ENCODE data around the gene KCNQ5. TPM values are rescaled to one million over a fixed set of nuclear protein-coding genes. Genes with fewer than 3 reads are reported as not detected.

Gene KCNQ5
- total and polyA plus RNA-seq, 2 of the 8 experiments (the other 6 are each of a cell fraction or from before 2014, with no cell fraction given) = 0.83 to 1.2 TPM

- CTCF ChIA-PET (ENCODE audit: partially characterized antibody) = interaction anchor here (1.1 to 1.8 kb wide), 3 partner anchors 12 to 324 kb away, joined by 3 to 4 read pairs (median 3); no protein-coding TSS in a partner anchor
- Histone ChIP-seq H3K14ac (ENCODE audit: insufficient read length) (no peak overlapping the region), H3K27me3 (replicated peaks in 1 of 4; ENCODE audit: control insufficient read depth in 3 of 4, extremely low read depth in 1 of 4, insufficient read depth in 3 of 4, low read length in 3 of 4) (no peaks in the 10 kb centered on the region), H2BK20ac (ENCODE audit: low read length) (no peak overlapping the region), H3K9me3 (ENCODE audit: insufficient read depth in 2 of 2, low read depth in 1 of 2, low read length in 1 of 2) (no peaks in the 10 kb centered on the region), H3K4me1 (replicated peaks in 1 of 4; ENCODE audit: control insufficient read depth in 3 of 4, insufficient read depth in 4 of 4, low read length in 3 of 4) (peaks cover 5 to 8% (median 5%) of the 10 kb centered on the region in 4 experiments), H3K27ac (ENCODE audit: low read depth, low read length) (no peak overlapping the region), H3K4me3 (ENCODE audit: extremely low read depth in 1 of 4, insufficient read depth in 2 of 4, low read depth in 3 of 4, low read length in 4 of 4) (no peak overlapping the region), H4K8ac (ENCODE audit: extremely low read depth, insufficient read depth, low read length) (no peak overlapping the region), H3K4ac (replicated peaks; ENCODE audit: insufficient read length, low read depth, low read length) (no peak overlapping the region), H2BK15ac (ENCODE audit: low read length) (no peak overlapping the region), H4K5ac (ENCODE audit: insufficient read length, low read depth, low read length) (no peak overlapping the region), H4K91ac (replicated peaks; ENCODE audit: insufficient read length, low read length) (no peak overlapping the region), H2AFZ (ENCODE audit: low read length) (no peak overlapping the region), H3K79me2 (ENCODE audit: control insufficient read depth in 1 of 2, insufficient read depth in 2 of 2, low read length in 2 of 2) (no peaks in the 10 kb centered on the region), H2AK5ac (ENCODE audit: low read depth, low read length) (no peak overlapping the region), H2BK12ac (ENCODE audit: low read depth, low read length) (no peak overlapping the region), H3K23me2 (ENCODE audit: low read depth, low read length) (no peaks in the 10 kb centered on the region), H3K4me2 (ENCODE audit: insufficient read depth in 1 of 2, low read depth in 2 of 2, low read length in 2 of 2) (no peak overlapping the region), H4K20me1 (replicated peaks in 1 of 2; ENCODE audit: control insufficient read depth in 1 of 2, insufficient read depth in 2 of 2, low read length in 2 of 2) (no peaks in the 10 kb centered on the region), H3K79me1 (ENCODE audit: low read depth, low read length) (no peaks in the 10 kb centered on the region), H3K18ac (ENCODE audit: extremely low read depth, low read length) (no peak overlapping the region), H3K36me3 (ENCODE audit: control insufficient read depth in 2 of 4, insufficient read depth in 4 of 4, low read length in 3 of 4) (no peaks in the 10 kb centered on the region), H3K56ac (replicated peaks; ENCODE audit: insufficient read length, low read depth, low read length) (no peak overlapping the region), H2BK5ac (ENCODE audit: low read depth, low read length) (no peak overlapping the region), H2BK120ac (replicated peaks; ENCODE audit: low read depth, low read length) (no peak overlapping the region), H3K23ac (ENCODE audit: insufficient read length) (no peak overlapping the region), H3K9ac (replicated peaks in 1 of 4; ENCODE audit: extremely low read depth in 1 of 4, low read depth in 3 of 4, low read length in 3 of 4) (no peak overlapping the region)
- FAIRE-seq = no peak
- POLR2A ChIA-PET (ENCODE audit: partially characterized antibody) = no interaction called here
- 86% methylated on average over 4 of the region's 4 CpGs; no CpG with 5 or more reads in 1 of the 2 experiments for WGBS, 2 experiments (ENCODE audit: extremely low coverage in 1 of 2, insufficient coverage in 1 of 2, insufficient read length in 1 of 2, insufficient replicate concordance in 2 of 2, low coverage in 1 of 2, low lambda C conversion rate in 2 of 2, missing lambda C conversion rate in 1 of 2)
- no peak for TF ChIP-seq TAF7 (optimal IDR thresholded peaks at IDR 0.05; ENCODE audit: borderline replicate concordance, low read depth, low read length)
- DNase-seq (ENCODE audit: low read depth in 1 of 2, low spot score in 2 of 2) = no peak
Measured at GRCh38 chr6:72810571-72811280, 188.9 kb downstream of the KCNQ5 start.

Measured in H1 (cell line).